ENCODE results near the gene TLR8.
A peak's percentile ranks its signal among the peaks of the same experiment; 100 is the strongest.

The TLR8 gene

DNA sequence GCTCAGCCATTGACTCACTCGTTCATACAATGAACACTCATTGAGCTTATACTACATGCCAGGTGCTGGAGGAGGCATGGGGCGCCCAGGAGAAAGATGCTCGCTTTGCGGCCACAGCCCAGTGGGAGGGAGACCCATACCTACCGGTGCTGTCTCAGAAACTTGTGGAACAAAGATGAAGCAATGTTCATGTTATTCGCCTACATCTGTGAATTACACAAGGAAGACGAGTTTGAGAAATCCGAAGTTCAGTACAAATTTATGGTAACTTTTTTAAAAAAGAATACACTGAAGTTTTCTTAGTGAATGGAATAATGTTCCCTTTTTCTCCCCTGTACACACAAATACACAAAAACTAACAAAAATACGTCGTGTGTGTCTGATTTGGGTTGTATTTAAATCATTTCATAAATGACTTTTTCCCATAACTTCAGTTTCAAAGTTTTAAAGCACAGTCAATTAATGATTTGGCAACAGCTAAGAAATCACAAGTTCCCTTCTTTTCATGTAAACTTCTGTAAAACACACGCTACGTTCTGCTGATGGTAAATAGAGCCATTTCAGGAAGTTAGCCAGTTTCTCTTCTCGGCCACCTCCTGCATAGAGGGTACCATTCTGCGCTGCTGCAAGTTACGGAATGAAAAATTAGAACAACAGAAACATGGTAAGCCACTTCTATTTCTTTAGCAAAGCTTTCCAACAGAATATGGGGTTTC lies at the start of gene TLR8:
Gene TLR8 (plus strand): TSS at position 575 of the 716 bp plus-strand sequence. CDS start 87 bp downstream, at position 662.
- Histone ChIP-seq H3K4me1 (no peaks in the 10 kb centered on the region), H3K27me3 (no peaks in the 10 kb centered on the region), H3K9me3 (no peaks in the 10 kb centered on the region), H3K27ac (no peak within 1 kb of the TSS), H3K36me3 (no peaks in the 10 kb centered on the region), H3K4me3 (no peak within 1 kb of the TSS)
- TF ChIP-seq, protein P1, sequence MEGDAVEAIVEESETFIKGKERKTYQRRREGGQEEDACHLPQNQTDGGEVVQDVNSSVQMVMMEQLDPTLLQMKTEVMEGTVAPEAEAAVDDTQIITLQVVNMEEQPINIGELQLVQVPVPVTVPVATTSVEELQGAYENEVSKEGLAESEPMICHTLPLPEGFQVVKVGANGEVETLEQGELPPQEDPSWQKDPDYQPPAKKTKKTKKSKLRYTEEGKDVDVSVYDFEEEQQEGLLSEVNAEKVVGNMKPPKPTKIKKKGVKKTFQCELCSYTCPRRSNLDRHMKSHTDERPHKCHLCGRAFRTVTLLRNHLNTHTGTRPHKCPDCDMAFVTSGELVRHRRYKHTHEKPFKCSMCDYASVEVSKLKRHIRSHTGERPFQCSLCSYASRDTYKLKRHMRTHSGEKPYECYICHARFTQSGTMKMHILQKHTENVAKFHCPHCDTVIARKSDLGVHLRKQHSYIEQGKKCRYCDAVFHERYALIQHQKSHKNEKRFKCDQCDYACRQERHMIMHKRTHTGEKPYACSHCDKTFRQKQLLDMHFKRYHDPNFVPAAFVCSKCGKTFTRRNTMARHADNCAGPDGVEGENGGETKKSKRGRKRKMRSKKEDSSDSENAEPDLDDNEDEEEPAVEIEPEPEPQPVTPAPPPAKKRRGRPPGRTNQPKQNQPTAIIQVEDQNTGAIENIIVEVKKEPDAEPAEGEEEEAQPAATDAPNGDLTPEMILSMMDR (IDR thresholded peaks at IDR 0.05), result no peak
- no peak for DNase-seq
- intact Hi-C loops (cut with DNase I; ENCODE audit: low total_unique reads), result no loop called here

DNA sequence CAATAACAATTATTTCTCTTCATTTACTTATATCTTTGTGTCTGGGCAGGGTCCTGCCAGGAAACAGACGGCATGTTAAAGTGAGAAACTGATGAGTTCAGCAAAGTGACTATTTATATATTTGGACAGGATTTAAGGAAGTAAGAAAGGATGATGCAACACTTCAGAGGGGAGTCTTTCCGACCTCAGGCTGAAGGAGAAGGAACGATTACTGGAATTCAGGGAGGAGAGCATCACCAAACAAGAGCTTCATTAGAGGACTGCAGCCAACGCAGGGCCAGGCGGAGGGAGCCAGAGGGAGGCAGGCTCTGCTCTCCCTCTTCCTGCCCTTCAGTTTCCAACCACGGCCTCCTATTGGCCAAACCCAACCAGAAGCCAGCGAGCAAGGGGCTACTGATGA lies 41.1 kb upstream of the TLR8 start:
- peak in 1 of 2 donors; percentile 23 for DNase-seq
- no peaks in the 10 kb centered on the region for H3K4me1 ChIP-seq
- H3K27me3 ChIP-seq, result no peaks in the 10 kb centered on the region
- no peaks in the 10 kb centered on the region for H3K36me3 ChIP-seq
- H3K4me3 ChIP-seq, result no peak overlapping the region
- TF ChIP-seq, protein P1 (IDR thresholded peaks at IDR 0.05), result no peak
- no peak overlapping the region for H3K27ac ChIP-seq
- H3K9me3 ChIP-seq, result peaks cover 0 to 10% (median 9%) of the 10 kb centered on the region in 3 donors
- intact Hi-C loops (cut with DNase I; ENCODE audit: low total_unique reads), result no loop called here

DNA sequence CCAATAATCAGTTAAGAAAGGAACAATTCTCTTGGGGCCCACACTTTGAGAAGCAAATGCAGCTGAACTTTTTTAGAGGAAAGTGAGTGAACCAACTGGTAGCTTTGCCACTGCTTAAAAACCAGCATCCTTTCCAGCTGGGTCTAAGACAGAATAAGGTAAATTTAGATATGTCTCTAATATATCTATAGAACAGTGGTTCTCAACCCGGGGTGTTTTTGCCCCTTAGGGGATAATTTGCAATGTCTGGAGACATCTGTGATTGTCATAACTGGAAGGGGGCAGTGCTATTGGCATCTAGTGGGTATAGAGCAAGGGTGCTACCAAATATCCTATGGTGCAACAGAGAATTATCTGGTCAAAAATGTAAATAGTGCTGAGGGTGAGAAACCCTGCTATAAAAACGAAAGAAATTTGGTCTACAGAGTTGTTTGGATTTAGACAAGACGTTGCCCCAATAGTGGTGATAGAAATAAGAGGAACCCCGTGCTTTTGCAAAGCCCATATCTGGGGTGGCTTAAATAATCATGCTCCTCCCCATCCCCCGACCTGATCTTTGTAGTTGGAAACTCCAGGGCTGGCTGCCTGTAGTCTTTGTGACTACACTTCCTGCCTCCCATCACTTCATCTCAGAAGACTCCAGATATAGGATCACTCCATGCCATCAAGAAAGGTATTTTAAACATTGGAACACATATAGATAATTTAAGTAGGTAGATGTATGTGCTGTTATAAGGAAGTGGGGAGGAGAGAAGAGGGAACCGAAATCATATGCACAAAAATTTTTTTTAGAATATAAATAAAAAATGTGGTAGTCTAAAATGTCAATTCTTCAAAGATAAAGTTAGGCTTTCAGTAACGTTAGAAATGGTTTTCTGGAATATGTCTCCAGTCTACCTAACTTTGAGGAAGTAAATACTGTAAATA lies 39.7 kb upstream of the TLR8 start, which contains the start of gene TLR7:
Gene TLR7 (plus strand): TSS at position 622 of the 927 bp plus-strand sequence. CDS start 507 bp downstream, outside the sequence.
- intact Hi-C loops (cut with DNase I; ENCODE audit: low total_unique reads), result no loop called here
- DNase-seq, result no peak
- Histone ChIP-seq H3K27me3 (no peaks in the 10 kb centered on the region), H3K36me3 (no peaks in the 10 kb centered on the region), H3K27ac (no peak within 1 kb of the TSS), H3K9me3 (peaks cover 0 to 10% (median 9%) of the 10 kb centered on the region in 3 donors), H3K4me1 (no peaks in the 10 kb centered on the region), H3K4me3 (no peak within 1 kb of the TSS)
- TF ChIP-seq, protein P1 (IDR thresholded peaks at IDR 0.05), result no peak

DNA sequence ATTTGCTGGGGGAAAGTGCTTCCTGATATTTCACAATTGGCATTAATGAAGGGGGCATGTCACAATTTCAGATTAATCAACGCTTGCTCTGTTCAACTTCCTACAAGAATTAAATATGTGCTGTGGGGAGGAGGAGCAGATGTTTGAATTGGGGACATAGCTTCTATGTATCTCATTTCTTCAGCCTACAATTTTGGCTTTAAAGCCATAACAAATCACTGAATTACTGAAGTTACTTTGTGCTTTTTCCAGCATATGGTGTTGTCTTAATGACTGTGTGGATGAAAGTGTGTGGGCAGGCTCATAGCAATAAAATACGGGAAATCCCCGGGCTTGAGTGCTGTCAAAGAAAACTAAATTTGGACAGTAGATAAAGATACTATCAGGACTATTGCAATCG lies 38.7 kb upstream of the TLR8 start:
- DNase-seq, result no peak
- Histone ChIP-seq H3K27me3 (no peaks in the 10 kb centered on the region), H3K27ac (no peak overlapping the region), H3K4me1 (no peaks in the 10 kb centered on the region), H3K9me3 (peaks cover 0 to 10% (median 9%) of the 10 kb centered on the region in 3 donors), H3K36me3 (no peaks in the 10 kb centered on the region), H3K4me3 (no peak overlapping the region)
- TF ChIP-seq, protein P1 (IDR thresholded peaks at IDR 0.05), result no peak
- intact Hi-C loops (cut with DNase I; ENCODE audit: low total_unique reads), result no loop called here

DNA sequence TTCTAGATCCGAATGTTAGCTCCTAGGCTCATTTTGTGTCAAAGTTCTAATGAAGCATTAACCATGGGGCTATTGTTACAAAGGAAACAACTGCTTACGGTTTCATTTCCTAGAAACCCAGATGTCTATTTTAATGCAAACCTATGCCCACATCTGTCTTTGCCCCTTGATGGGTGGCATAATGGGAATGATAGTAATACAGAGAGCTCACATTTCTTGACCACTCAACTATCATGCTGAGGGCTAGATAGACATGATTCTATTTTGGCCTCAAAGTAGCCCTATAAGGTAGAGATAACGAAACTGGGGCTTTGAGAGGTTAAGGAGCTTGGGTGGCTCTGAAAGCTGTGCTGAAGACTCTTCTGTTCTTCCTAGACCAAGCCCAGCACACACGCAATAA lies 37.7 kb upstream of the TLR8 start:
- intact Hi-C loops (cut with DNase I; ENCODE audit: low total_unique reads), result no loop called here
- TF ChIP-seq, protein P1 (IDR thresholded peaks at IDR 0.05), result no peak
- H3K9me3 ChIP-seq, result peaks cover 0 to 5% (median 5%) of the 10 kb centered on the region in 3 donors
- H3K27me3 ChIP-seq, result no peaks in the 10 kb centered on the region
- H3K4me1 ChIP-seq, result no peaks in the 10 kb centered on the region
- no peak overlapping the region for H3K27ac ChIP-seq
- no peak for DNase-seq
- no peaks in the 10 kb centered on the region for H3K36me3 ChIP-seq
- H3K4me3 ChIP-seq, result no peak overlapping the region
